SH-SY5Y (cell line): ENCODE results near the gene AKR1B15.

Experiments used
- GATA2 ChIP-seq: IDR thresholded peaks from 2 replicates; pipeline ENCODE4 v1.6.1; 2011; ENCODE audit warnings: mild to moderate bottlenecking, low read depth, low read length
- GATA3 ChIP-seq: IDR thresholded peaks from 2 replicates; pipeline ENCODE4 v1.6.1; 2011; ENCODE audit warnings: low read depth, mild to moderate bottlenecking, low read length, moderate library complexity

GRCh38 chr7:134594877-134595276 is 46.0 kb downstream of the AKR1B15 start:
- TF ChIP-seq GATA3: no peak
- no peak for TF ChIP-seq GATA2
